ENCODE results near the gene NFS1.
"Not testable (repeated sequence)": the region's sequence is repeated elsewhere in the genome, so short reads cannot be mapped to it uniquely, and the experiment has no call there.

Gene NFS1

DNA sequence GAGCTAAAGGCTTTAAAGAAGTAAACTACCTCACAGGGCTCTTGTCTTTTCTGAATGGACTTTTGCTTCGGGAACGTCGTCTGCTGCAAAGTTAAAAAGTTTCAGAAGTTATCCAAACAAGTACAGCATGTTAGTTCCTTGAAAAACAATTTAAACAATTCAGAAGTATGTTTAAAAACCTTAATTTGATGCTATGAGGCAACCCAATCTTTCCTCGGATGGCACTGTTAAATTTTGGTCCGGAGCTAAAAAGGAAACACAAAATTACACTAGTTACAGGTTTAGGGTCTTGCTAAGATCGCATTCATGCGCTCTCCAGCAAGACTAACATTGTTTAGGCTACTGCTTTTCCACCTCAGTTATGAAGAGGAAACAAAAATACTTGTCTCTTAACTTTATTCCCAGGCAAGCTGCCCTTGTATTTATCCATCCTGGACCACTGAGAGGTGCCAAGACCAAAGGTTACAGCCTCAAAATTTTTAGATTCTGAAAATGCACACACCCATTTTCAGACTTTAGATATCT is 30.2 kb upstream of the NFS1 start:
- DNase-seq = no peak

DNA sequence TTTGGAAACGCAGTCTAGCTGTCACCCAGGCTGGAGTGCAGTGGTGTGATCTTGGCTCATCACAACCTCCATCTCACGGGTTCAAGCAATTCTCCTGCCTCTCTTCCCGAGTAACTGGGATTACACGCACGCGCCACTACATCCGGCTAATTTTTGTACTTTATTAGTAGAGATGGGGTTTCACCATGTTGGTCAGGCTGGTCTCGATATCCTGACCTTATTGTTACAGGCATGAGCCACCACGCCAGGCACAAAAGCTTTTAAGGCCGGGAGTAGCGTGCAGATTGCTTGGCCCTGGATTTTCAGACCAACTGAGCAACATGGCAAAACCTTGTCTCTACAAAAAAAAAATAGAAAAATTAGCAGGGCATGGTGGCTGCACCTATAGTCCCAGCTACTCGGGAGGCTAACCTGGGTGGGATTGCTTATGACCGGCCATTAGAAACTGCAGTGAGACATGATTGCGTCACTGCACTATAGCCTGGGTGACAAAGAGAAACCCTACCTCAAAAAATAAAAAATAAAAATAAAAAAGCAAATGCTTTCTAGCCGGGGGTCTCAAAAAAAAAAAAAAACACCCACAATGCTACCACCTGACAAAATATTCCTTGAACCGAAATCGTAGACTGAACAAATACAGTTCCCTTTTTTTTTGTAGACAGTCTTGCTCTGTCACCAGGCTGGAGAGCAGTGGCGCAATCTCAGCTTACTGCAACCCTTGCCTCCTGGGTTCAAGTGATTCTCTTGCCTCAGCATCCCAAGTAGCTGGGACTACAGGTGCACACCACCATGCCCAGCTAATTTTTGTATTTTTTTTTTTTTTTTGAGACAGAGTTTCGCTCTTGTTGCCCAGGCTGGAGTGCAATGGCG is 27.9 kb upstream of the NFS1 start:
- no peak for DNase-seq

DNA sequence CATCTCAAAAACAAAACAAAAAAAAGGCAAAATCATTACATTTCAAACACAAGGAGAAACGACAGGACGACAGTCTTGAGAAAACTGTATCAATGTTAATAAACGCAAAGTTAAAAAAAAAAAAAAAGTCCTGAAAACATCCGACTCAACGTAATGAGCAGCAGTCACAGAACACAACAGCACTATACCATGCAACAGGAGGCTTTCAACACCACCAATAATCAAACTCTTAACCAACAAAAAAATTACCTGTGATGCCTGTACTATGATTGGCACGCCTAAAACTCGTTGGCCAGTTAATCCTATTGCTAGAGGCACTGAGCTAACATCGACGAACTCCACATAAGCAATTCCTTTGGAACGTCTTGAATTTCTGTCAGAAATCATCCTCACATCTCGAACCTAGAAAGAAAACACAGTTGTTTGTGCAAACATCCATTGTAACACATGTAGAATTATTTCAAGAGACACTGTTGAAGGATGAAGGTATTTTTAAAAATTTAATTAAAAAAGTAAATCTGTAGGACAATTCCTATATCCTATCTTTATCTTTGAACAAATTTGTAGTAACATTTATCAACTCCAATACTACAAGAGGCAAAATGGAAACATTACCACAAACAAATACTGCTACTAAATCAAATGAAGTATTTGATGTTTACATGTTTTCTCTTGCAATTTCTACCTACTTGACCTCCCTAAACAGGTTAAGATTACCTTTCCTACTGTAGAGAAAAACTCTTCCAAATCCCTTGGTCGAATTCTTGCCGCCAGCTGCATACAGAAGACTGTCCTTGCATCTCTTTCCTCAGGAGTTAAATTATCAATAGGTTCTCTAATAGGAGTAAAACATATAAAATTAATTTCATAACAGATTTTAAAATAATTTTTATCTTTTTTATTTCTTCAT is 25.4 kb upstream of the NFS1 start:
- no peak for DNase-seq

DNA sequence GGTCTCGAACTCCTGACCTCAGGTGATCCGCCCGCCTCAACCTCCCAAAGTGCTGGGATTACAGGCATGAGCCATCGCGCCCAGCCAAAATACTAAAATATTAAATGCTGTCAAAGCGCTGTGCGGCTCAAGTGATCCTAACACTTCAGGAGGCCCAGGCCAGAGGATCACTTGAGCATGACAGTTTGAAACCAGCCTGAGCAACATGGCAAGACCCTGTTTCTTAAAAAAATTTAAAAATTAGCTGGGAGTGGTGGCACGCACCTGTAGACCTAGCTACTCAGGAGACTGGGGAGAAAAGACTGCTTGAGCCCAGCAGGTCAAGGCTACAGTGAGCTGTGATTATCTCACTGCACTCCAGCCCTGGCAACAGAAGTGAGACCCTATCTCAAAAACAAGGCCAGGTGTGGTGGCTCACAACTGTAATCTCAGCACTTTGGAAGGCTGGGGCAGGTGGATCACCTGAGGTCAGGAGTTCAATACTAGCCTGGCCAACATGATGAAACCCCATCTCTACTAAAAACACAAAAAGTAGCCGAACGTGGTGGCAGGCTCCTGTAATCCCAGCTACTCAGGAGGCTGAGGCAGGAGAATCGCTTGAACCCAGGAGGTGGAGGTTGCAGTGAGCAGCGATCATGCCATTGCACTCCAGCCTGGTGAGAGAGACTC is 24.6 kb upstream of the NFS1 start:
- DNase-seq = not testable (repeated sequence)

DNA sequence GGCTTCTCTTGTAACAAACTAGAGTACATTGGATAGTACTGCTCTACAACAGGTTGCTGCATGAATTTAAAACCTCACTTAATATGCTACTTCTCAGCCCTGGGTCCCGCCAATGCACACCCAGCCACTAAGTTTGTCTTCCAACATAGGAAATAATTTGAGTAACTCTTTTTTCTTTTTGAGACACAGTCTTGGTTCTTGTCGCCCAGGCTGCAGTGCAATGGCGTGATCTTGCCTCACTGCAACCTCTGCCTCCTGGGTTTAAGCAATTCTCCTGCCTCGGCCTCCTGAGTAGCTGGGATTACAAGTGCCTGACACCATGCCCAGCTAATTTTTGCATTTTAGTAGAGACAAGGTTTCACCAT is 24.1 kb upstream of the NFS1 start:
- DNase-seq = not testable (repeated sequence)

DNA sequence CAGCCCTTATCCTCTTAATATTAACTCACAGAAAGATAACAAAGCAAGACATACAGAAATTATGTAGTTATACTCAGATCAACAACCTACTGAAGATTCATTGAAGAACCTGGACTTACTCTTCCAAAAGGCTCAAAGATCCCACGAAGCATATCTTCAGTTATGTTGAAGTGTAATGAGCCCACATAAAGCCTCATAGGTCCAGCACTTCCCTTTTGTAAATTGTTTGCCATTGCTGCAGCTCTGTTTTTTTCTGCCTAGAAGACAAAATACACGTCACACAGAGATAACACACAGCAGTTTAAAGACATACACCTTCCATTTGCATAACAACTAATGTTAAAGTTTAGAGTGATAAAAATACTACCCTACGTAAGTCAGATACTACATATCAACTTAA is 22.5 kb upstream of the NFS1 start:
- DNase-seq = no peak

DNA sequence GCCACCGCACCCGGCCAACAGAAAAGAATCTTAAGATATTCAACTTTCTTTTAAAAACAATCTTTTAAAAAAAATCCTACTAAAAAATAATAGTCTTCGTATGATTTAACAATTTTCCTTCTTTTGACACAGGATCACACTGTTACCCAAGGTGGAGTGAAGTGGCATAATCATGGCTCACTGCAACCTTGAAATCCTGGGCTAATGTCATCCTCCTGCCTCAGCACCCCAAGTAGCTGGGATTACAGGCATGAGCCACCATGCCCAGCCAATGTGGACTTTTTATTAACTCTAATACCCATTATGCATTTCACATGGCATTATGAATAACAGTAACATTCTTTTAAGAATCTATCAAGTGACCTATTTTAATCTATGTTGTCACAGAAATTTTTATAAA is 22.1 kb upstream of the NFS1 start:
- DNase-seq = no peak

DNA sequence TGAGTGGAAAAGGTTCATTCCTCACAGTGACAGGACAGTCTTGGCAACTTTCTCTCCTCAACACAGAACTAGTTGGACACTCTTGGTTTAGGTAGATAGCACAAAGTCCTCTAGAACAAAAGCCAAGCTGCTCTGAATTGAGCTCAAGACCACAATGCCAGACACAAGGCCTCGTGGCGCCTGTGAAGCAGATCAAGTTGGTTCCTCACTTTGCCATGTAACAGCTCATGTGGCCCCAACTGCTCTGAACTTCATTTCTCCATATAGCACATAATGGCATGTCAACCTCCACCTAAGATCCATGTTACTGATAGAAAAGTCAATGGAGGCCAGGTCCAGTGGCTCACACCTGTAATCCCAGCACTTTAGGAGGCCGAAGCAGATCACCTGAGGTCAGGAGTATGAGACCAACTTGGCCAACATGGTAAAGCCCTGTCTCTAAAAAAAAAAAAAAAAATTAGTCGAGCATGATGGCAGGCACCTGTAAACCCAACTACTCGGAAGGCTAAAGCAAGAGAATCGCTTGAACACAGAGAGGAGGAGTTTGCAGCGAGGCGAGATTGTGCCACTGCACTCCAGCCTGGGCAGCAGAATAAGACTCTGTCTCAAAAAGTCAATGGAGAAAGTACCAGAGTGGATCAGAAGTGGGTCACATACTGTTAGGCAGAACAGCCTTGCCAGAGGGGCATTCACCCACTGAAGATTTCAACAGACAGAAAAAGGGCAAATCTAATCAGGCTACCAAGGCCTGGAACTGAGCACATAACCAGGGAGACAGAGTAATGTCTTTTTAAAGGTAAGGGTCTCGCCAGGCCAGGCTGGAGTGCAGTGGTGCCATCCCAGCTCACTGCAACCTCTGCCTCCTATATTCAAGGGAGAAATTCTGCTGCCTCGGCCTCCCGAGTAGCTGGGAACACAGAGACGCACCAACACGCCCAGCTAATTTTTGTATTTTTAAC is 21.3 kb upstream of the NFS1 start:
- no peak for DNase-seq

DNA sequence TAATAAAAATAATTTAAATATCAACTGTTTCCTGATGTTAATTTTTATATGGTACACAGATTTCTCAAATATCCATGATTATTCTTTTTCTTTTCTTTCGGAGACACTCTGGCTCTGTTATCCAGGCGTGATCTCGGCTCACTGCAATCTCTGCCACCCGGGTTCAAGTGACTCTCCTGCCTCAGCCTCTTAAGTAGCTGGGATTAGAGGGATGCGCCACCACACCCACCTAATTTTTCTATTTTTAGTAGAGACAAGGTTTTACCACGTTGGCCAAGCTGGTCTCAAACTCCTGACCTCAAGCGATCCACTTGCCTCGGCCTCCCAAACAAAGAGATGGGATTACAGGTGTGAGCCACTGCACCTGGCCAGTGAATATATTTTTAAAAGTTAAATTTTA is 20.6 kb upstream of the NFS1 start:
- no peak for DNase-seq

DNA sequence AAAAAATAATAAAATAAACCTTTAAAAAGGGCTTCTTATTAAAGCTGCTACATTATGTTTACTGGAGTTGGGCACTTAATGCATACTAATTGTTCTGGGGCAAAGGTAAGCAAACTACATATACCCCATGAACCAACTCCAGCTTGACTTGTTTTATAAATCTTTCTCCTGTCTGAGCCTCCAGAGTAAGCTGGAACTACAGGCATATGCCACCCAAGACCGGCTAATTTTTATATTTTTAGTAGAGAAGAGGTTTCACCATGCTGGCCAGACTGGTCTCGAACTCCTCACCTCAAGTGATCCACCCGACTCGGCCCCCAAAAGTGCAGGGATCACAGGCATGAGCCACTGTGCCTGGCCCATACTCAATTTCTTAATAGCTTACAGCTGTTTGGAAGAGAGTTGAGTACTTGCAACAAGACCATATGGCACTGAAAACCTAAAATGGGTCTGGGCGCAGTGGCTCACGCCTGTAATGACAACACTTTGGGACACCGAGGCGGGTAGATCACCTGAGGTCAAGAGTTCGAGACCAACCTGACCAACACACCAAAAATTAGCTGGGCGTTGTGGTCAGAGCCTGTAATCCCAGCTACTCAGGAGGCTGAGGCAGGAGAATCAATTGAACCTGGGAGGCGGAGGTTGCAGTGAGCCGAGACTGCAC is 20.0 kb upstream of the NFS1 start:
- no peak for DNase-seq

DNA sequence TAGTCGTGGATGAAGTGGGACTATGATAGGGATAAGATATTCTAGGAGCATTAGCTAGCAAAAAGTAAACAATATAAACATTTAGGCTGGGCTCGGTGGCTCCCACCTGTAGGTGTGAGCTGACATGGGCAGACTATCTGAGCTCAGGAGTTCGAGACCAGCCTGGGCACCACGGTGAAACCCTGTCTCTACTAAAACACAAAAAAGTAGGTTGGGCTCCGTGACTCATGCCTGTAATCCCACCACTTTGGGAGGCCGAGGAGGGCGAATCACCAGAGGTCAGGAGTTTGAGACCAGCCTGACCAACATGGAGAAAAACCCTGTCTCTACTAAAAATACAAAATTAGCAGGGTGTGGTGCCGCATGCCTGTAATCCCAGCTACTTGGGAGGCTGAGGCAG is 19.2 kb upstream of the NFS1 start:
- not testable (repeated sequence) for DNase-seq

DNA sequence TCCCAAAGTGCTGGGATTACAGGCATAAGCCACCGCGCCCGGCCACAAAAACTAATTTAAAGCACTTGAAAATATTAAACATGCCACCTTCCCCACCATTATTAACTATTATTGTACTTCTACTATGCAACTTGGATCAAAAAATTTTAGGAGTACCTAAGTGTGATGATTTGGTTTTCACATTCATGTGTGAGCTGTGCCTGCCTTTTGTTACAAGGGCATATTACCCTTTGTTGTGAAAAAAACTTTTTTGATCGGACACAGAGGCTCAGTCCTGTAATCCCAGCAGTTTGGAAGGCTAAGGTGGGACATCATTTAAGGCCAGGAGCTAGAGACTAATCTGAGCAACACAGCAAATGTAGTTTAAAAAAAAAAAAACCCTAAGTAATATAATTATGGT is 17.2 kb upstream of the NFS1 start:
- no peak for DNase-seq

DNA sequence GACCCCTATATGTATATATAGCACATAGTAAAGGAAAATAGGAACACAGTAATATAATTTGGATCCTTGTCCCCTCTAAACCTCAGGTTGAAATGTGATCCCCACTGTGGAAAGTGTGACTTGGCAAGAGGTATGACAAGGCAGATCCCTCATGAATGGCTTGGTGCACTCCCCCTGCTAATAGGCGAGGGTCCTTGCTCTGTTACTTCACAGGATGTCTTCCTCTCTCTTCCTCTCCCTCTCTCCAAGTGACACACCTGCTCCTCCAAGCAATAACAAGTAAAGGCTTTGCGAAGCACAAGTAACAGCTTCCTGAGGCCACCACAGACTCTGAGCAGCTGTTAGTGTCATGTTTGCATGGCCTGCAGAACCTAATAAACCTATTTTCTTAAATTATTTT is 16.5 kb upstream of the NFS1 start:
- DNase-seq = no peak

DNA sequence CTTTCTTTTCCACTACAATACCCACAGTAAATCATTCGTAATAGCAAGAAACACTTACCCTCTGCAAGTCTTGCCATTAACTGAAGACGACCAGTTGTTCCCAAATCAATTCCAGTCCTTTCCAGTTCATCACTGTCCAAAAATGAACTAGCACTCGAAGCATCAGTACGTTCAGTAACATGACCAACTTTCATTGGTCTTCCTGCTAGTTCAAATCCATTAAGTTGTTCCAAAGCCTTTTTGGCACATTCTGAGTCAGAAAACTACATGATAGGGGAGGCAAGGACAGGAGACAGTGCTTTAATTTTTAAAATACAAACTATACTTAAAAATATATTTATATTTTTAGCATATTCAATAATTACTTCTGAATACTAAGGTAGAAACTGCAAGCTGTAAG is 15.0 kb upstream of the NFS1 start:
- DNase-seq = no peak

DNA sequence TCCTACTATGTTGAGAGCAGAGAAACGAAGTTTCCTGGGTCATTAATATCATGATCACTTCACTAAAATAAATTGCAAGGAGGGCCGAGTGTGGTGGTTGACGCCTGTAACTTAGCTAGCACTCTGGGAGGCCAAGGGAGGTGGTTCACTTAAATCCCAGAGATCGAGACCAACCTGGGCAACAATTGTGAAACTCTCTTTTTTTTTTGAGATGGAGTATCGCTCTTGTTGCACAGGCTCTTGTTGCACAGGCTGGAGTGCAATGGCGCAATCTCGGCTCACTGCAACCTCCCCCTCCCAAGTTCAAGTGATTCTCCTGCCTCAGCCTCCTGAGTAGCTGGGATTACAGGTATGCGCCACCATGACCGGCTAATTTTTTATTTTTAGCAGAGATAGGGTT is 14.0 kb upstream of the NFS1 start:
- not testable (repeated sequence) for DNase-seq

DNA sequence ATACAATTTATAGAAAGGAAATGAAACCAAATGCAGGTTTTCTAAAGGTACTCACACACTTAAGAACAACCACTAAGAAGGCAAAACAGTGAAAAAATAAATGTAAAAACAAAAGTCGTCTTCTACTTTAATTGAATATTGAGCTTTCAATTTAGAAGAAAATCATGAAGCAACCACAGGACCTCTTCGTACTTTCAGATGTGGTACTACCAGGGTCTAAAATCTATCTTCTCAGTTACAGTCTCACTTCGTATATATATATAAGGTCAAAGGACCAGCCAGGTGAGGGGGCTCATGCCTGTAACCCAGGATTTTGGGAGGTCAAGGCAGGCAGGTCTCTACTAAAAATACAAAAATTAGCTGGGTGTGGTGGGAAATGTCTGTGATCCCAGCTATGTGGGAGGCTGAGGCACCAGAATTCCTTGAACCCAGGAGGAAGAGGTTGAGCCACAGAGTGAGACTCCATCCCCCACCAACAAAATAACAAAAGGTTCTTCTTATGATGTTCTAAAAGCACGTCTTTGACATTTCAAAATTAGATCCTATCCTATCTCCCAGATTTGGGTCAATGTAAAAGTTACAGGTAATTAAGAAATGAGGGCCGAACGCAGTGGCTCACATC is 12.5 kb upstream of the NFS1 start:
- DNase-seq = no peak

DNA sequence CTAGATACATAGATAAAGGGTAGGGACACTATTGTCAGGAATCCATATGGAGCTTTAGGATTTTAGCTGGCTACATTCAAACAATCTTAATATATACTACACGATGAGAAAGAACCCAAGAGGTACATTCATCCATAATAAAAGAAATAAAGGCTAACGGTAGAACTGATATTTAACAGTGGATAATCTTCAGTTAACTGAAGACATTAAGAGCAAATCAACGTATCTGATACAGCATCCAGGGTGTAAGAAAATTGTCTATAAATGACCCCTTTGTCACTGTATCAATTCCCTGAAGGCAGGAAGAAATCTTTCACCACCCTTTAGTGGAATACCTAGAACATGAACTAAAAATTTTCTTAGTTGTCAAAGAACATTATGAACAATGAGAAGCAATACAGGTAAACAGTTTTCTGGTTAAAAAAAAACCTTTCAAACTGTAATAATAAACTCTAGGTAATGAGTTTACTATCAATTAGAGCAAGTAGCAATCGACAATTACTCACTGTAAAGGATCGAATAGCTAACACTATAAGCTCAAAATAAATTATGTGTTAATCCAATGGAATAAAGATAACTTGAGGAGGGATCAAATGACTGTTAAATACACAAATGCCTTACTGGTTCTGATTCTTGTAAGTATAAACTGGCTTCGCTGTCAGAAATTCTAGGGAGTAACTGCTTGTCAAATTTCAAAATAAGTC is 11.9 kb upstream of the NFS1 start:
- DNase-seq = no peak

DNA sequence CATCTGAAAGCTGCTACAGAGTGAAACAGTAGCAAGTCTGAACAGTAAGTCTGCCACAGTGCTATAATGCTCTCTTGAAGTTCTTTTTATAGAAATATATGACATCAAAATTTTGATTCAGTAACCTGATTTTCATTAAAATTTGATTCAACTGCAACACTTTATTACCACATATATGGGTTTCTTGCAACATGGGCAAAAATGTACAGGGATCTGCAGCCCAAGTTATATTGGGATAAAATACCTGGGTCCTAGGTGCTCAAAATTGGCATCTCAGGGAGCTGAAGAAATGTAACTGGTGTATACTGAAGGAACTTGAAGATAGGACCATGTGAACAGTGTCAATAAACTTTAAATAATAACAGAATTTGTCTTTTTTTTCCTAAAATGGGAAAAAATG is 10.9 kb upstream of the NFS1 start:
- DNase-seq = no peak

DNA sequence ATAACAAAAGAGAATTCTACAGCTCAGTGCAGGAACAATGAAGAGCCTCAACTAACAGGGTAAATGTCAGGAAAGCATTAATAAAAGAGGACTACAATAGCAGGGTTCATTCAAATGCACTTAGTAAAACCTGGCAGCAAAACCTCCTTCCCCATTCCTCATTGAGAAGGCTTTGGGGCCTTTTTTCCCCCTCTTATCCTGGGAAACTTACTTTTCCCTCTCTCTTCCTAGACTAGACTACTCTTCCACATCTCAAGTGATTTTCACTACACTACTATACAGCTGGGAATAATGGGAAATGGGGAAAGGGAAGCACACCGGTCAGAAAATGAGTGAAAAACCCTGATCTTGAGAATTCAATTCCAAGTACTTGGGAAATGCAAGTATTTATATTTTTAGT is 10.1 kb upstream of the NFS1 start:
- no peak for DNase-seq

DNA sequence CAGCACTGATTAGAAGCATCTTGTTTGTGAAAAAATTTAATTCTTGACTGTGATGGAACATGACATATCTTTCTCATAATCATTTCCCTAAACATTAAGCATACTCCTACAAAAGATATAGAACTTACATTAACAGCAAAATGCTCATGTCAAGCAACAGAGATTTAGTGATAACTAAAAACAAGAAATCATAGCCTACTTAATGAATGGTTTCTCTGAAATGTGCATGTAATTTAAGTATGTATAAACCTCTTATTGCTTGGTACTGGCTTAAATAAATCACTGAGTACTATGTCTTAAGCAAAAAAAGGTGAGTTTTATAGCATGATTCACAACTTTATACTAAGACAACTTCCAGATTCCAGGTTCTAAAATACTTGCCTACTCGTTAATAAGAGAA is 9.3 kb upstream of the NFS1 start:
- no peak for DNase-seq
